Heart right ventricle (tissue), 16 donors: ENCODE data around the gene DLG5. TPM values are rescaled to one million over a fixed set of nuclear protein-coding genes. Genes with fewer than 3 reads are reported as not detected.

ENCODE experiments used
- ATAC-seq, 8 donors: fragments of 200-7000 bp; cut with Tn5 transposase; one replicate each; pipeline ENCODE4 v1.9.1; 2020; ENCODE audit warnings: mild to moderate bottlenecking in 8 of 8, moderate library complexity in 8 of 8, moderate number of reproducible peaks in 1 of 8
- DNase-seq, 2 donors: peaks; one replicate each; pipeline ENCODE4 v3.0.0-alpha.2; 2020
- H3K27ac ChIP-seq, 10 donors: fragments of 200-600 bp; sonication (generic) in 2 of 10; one replicate each; pipeline versions ENCODE4 v1.5.0 to v1.8.0; 2020 to 2022; ENCODE audit warnings: mild to moderate bottlenecking in 3 of 10
- H3K27me3 ChIP-seq, 7 donors: fragments of 200-600 bp; one replicate each; pipeline ENCODE4 v1.8.0; 2021 to 2022; ENCODE audit warnings: mild to moderate bottlenecking in 2 of 7
- H3K36me3 ChIP-seq, 9 donors: fragments of 200-600 bp; sonication (generic) in 1 of 9; one replicate each; pipeline versions ENCODE4 v1.5.0 to v1.8.0; 2020 to 2022; ENCODE audit warnings: mild to moderate bottlenecking in 2 of 9
- H3K4me1 ChIP-seq, 9 donors: fragments of 200-600 bp; sonication (generic) in 1 of 9; one replicate each; pipeline versions ENCODE4 v1.5.0 to v1.8.0; 2020 to 2022; ENCODE audit warnings: mild to moderate bottlenecking in 4 of 9
- H3K4me3 ChIP-seq, 10 donors: fragments of 200-600 bp; sonication (generic) in 2 of 10; one replicate each; pipeline versions ENCODE4 v1.5.0 to v1.8.0; 2020 to 2022; ENCODE audit warnings: mild to moderate bottlenecking in 7 of 10, moderate library complexity in 2 of 10
- H3K9me3 ChIP-seq, 11 donors: fragments of 200-600 bp in 10 of 11; sonication (generic) in 2 of 11; one replicate each; pipeline versions ENCODE4 v1.5.0 to v1.8.0; 2013 to 2022; ENCODE audit warnings: mild to moderate bottlenecking in 2 of 11, control low read depth in 1 of 11, moderate library complexity in 1 of 11
- WGBS, 2 donors: extraction: QIAGEN DNeasy Blood & Tissue Kit; methylation state at CpG; one replicate each; pipeline ENCODE4 v1.1.7; 2013; ENCODE audit warnings: inconsistent platforms in 1 of 2; 5-methylcytosine and 5-hydroxymethylcytosine counted together
- intact Hi-C, 10 donors: fragments of 100-400 bp; cut with DNase I; formaldehyde crosslinking; loops; one replicate each; pipeline versions ENCODE4 v1.11.1 to v1.14.2; 2022
- polyA plus RNA-seq, 2 donors: library from polyadenylated mRNA; stranded (reverse); fragments of 200-250 nt; gene quantifications; one replicate each; pipeline ENCODE4 v1.2.3, GENCODE V29; 2013
- total RNA-seq, 10 donors: library from RNA; stranded (reverse); fragmentation: NEBNext Ultra II Directional in 3 of 10; extraction: Animal tissue kit (Norgen Biotek cat#: 25700) in 3 of 10; gene quantifications; one replicate each; pipeline versions ENCODE4 v1.2.1 to v1.2.4, GENCODE V29; 2021 to 2023
- TF ChIP-seq, protein P1 (sequence below), 9 donors: fragments of 200-600 bp; sonication (generic) in 2 of 9; IDR thresholded peaks; one replicate each; pipeline versions ENCODE4 v1.5.0 to v1.8.0; 2021 to 2022; ENCODE audit warnings: antibody characterized with exemption in 9 of 9, mild to moderate bottlenecking in 5 of 9, moderate library complexity in 1 of 9
- donor health status: Arrhythmogenic right ventricular cardiomyopathy.
- donor health status: ischemic (EF 13 %, LVEDD 7.1; RV severe dilation, severe dysfunction).
- donor health status: healthy with polysubstance abuse.
- donor health status: DM: no; HTN: yes; CAD: no.
- donor health status: DM: no; HTN: no; CAD: no.
- donor health status: ischemic (EF 25% LVEDD 6.9; RV normal size, moderate dysfunction).
- donor health status: ischemic (EF 25% LVEDD 5.7; RV mildly dilated, moderate dysfunction).
- donor health status: healthy.
- donor health status: DM: yes; HTN: yes; CAD: no.
- donor health status: Ischemic cardiomyopathy.
- donor health status: ischemic (EF 35%, LVEDD 5.7; RV mildly dilated, moderate dysfunction).
- donor health status: nonischemic (EF 11% LVEDD 7.7; RV severe dilation, severe dysfunction).
- donor health status: DM: yes; HTN: yes; CAD: no.
- donor health status: PGD.
- donor health status: ischemic (EF 29% LVEDD 5.4; RV normal size, mild dysfunction).
- donor health status: nonischemic (EF 23%, LVEDD 6.1; RV moderate dilation, normal function).

DLG5 gene
- total and polyA plus RNA-seq, 12 donors = 5.0 to 14.1 (median 10.8) TPM

DNA sequence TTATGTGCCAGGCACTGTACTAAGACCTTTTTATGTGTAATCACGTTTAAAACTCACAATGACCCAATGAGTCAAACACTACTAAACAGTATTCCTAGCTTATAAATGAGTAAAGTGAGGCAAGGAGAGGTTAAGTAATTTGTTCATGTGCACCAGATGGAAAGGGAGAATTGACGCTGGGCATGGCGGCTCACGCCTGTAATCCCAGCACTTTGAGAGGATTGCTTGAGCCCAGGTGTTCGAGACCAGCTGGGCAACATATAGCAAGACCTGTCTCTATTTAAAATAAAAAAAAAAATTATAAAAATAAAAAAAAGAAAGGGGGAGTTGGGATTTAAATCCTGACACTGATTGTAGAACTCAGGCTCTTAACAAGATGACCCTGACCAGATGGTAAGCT lies 46.7 kb upstream of the DLG5 start:
- Histone ChIP-seq H3K36me3 (peaks cover 0 to 32% (median 20%) of the 10 kb centered on the region in 9 donors), H3K27me3 (no peaks in the 10 kb centered on the region), H3K4me1 (peaks cover 0 to 28% (median 12%) of the 10 kb centered on the region in 9 donors), H3K9me3 (no peaks in the 10 kb centered on the region), H3K4me3 (no peak overlapping the region), H3K27ac (peak overlapping the region in 1 of 10 donors; percentile 19)
- 92 to 94% methylated on average over 5 of the region's 5 CpGs for WGBS, 2 donors
- TF ChIP-seq, protein P1, sequence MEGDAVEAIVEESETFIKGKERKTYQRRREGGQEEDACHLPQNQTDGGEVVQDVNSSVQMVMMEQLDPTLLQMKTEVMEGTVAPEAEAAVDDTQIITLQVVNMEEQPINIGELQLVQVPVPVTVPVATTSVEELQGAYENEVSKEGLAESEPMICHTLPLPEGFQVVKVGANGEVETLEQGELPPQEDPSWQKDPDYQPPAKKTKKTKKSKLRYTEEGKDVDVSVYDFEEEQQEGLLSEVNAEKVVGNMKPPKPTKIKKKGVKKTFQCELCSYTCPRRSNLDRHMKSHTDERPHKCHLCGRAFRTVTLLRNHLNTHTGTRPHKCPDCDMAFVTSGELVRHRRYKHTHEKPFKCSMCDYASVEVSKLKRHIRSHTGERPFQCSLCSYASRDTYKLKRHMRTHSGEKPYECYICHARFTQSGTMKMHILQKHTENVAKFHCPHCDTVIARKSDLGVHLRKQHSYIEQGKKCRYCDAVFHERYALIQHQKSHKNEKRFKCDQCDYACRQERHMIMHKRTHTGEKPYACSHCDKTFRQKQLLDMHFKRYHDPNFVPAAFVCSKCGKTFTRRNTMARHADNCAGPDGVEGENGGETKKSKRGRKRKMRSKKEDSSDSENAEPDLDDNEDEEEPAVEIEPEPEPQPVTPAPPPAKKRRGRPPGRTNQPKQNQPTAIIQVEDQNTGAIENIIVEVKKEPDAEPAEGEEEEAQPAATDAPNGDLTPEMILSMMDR (IDR thresholded peaks at IDR 0.05) = no peak
- no peak for DNase-seq
- intact Hi-C loops = loop anchor here in 5 of 10 donors (5.0 to 10.0 kb wide), 2 partner anchors 46 to 128 kb away; partner anchors contain the start of gene DLG5 (in 3 of the 5)
- no peak for ATAC-seq

DNA sequence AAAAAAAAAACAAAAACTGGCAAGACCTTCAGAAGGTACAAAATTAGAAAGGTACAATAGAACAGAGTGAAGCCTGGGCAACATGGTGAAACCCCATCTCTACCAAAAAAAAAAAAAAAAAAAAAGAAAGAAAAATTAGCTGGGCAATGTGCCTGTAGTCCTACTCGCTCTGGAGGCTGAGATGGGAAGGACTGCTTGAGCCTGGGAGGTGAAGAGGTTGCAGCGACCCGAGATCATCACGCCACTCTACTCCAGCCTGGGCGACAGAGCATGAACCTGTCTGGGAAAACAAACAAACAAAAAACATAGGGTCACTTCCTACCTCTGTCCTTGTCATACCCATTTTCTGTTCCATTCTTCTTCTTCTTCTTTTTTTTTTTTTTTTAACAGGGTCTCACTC lies 45.6 kb upstream of the DLG5 start:
- H3K9me3 ChIP-seq = no peaks in the 10 kb centered on the region
- H3K36me3 ChIP-seq = peaks cover 0 to 21% (median 9%) of the 10 kb centered on the region in 9 donors
- intact Hi-C loops = loop anchor here in 5 of 10 donors (5.0 to 10.0 kb wide), 2 partner anchors 45 to 127 kb away; partner anchors contain the start of gene DLG5 (in 3 of the 5)
- H3K27me3 ChIP-seq = no peaks in the 10 kb centered on the region
- peak overlapping the region in 5 of 10 donors; percentile 45 to 84 (median 81) for H3K27ac ChIP-seq
- peaks cover 0 to 28% (median 12%) of the 10 kb centered on the region in 9 donors for H3K4me1 ChIP-seq
- TF ChIP-seq, protein P1 (IDR thresholded peaks at IDR 0.05) = no peak
- WGBS, 2 donors = 93 to 94% methylated on average over 5 of the region's 5 CpGs
- H3K4me3 ChIP-seq = no peak overlapping the region
- no peak for DNase-seq
- ATAC-seq = no peak

DNA sequence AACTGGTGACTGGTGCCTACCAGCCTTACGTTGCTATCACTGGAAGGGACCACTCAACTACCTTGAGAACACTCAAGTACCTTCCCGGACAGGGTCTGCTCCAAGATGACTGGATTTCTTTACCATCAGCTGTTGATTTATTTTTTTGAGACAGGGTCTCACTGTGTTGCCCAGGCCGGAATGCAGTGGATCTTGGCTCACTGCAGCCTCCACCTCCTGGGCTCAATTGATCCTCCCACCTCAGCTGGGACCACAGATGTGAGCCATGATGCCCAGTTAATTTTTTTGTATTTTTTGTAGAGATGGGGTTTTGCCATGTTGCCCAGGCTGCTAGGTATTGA lies 45.2 kb upstream of the DLG5 start:
- Histone ChIP-seq H3K27me3 (no peaks in the 10 kb centered on the region), H3K27ac (peak overlapping the region in 9 of 10 donors; percentile 16 to 84 (median 71)), H3K4me3 (no peak overlapping the region), H3K9me3 (no peaks in the 10 kb centered on the region), H3K36me3 (peaks cover 0 to 17% (median 5%) of the 10 kb centered on the region in 9 donors), H3K4me1 (peaks cover 0 to 28% (median 12%) of the 10 kb centered on the region in 9 donors)
- WGBS, 2 donors = 87 to 90% methylated on average over 3 of the region's 3 CpGs
- TF ChIP-seq, protein P1 (IDR thresholded peaks at IDR 0.05) = no peak
- intact Hi-C loops = loop anchor here in 5 of 10 donors (5.0 to 10.0 kb wide), 2 partner anchors 44 to 127 kb away; partner anchors contain the start of gene DLG5 (in 3 of the 5)
- ATAC-seq = peak in 1 of 8 donors; percentile 4
- no peak for DNase-seq

DNA sequence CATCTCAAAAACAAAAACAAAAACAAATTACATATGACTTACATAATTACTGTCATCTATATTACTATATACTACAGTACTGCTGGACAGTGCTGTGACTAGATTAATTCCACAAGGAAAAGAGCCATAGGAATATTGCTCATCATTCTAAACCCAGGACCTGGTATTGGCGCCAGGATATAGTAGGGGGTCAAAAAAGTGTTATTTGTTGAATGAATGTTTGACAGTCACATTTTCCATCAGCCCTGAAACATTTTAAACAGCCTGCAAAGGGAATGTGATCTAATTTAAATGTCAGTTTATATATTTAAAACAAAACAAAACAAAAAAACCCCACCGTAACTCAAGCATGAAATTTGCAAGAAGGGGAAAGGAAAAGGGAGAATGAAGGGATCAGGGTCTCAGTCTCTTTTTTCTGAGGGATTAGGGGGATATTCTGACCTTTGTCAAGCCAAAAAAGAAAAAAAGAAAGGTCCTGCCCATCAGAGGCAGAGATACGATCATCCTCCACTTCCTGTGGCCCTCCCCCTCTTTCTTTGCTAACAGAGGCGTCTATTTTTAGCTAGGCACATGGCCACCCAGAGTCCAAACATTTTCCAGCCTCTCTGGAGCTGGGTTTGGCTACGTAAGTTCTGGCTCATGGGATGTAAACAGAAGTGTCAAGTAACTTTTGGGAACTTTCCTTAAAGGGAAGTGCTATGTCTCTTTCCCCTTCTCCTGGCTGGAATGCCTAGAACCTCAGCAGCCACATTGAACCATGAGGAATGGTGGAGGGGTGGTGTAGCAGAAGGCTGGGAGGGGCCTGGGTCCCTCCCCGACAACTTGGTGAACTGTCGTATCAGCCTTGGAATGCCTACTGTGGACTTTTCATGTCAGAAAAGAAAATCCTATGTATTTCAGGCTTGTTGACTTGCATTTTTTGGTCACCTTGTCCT lies 44.6 kb upstream of the DLG5 start:
- peak overlapping the region in 1 of 10 donors; percentile 25 for H3K4me3 ChIP-seq
- peaks cover 0 to 28% (median 12%) of the 10 kb centered on the region in 9 donors for H3K4me1 ChIP-seq
- ATAC-seq = peak; percentile 82 to 96 (median 93)

More for the DNA sequence above, 44.6 kb upstream of the DLG5 start:
- Histone ChIP-seq H3K27me3 (no peaks in the 10 kb centered on the region), H3K9me3 (no peaks in the 10 kb centered on the region), H3K36me3 (peaks cover 0 to 11% (median 3%) of the 10 kb centered on the region in 9 donors), H3K27ac (peak overlapping the region; percentile 16 to 84 (median 68))
- WGBS, 2 donors = 32 to 35% methylated on average over 7 of the region's 7 CpGs
- peak; percentile 24 to 86 for DNase-seq
- TF ChIP-seq, protein P1 (IDR thresholded peaks at IDR 0.05) = no peak
- intact Hi-C loops = loop anchor here in 5 of 10 donors (5.0 to 10.0 kb wide), 2 partner anchors 44 to 126 kb away; partner anchors contain the start of gene DLG5 (in 3 of the 5)
